Neural cell (in vitro differentiated cells): Measurements from ENCODE around the gene TMEFF2. TPM values are rescaled to one million over a fixed set of nuclear protein-coding genes. Genes with fewer than 3 reads are reported as not detected.

Source experiments
- H2AFZ ChIP-seq: fragments of 200-600, 300-800 bp; sonication (generic), shearing (Covaris generic); 2 replicates; pipeline ENCODE4 v1.6.0; 2014; ENCODE audit warnings: low read depth, mild to moderate bottlenecking, antibody characterized with exemption, low read length, moderate library complexity
- H3F3A ChIP-seq: fragments of 200-600 bp; shearing (Covaris generic); 2 replicates; pipeline ENCODE4 v1.6.1; 2016; ENCODE audit warnings: mild to moderate bottlenecking, moderate library complexity, mixed read lengths, antibody characterized with exemption, low read length; ENCODE audit not compliant: insufficient read depth, poor library complexity, severe bottlenecking
- H3K27ac ChIP-seq: fragments of 200-600, 300-800 bp; sonication (generic), shearing (Covaris generic); 2 replicates; pipeline ENCODE4 v1.5.1; 2014; ENCODE audit warnings: mild to moderate bottlenecking, low read length, moderate library complexity
- H3K27me3 ChIP-seq: fragments of 300-800, 200-600 bp; sonication (generic), shearing (Covaris generic); 2 replicates; pipeline ENCODE4 v1.6.0; 2014; ENCODE audit warnings: mild to moderate bottlenecking, low read depth, low read length, moderate library complexity; ENCODE audit not compliant: insufficient read depth
- H3K36me3 ChIP-seq: fragments of 300-800, 200-600 bp; sonication (generic), shearing (Covaris generic); 2 replicates; pipeline ENCODE4 v1.5.1; 2014; ENCODE audit warnings: mild to moderate bottlenecking, antibody characterized with exemption, low read length, moderate library complexity; ENCODE audit not compliant: insufficient read depth
- H3K4me2 ChIP-seq: fragments of 300-800, 200-600 bp; sonication (generic), shearing (Covaris generic); 2 replicates; pipeline ENCODE4 v1.6.0; 2014; ENCODE audit warnings: mild to moderate bottlenecking, low read length
- H3K4me3 ChIP-seq: fragments of 300-800, 200-600 bp; sonication (generic), shearing (Covaris generic); 2 replicates; pipeline ENCODE4 v1.5.1; 2014; ENCODE audit warnings: mild to moderate bottlenecking, low read length, moderate library complexity
- H3K79me2 ChIP-seq: fragments of 200-600 bp; shearing (Covaris generic); replicated peaks from 2 replicates; pipeline ENCODE4 v1.6.0; 2014; ENCODE audit warnings: mild to moderate bottlenecking, low read length, moderate library complexity; ENCODE audit not compliant: insufficient read depth
- H3K9ac ChIP-seq: fragments of 300-800, 200-600 bp; sonication (generic), shearing (Covaris generic); 2 replicates; pipeline ENCODE4 v1.6.1; 2016; ENCODE audit warnings: mild to moderate bottlenecking, low read length, mixed read lengths
- H3K9me2 ChIP-seq: fragments of 200-600 bp; shearing (Covaris generic); 2 replicates; pipeline ENCODE4 v1.6.1; 2016; ENCODE audit warnings: mild to moderate bottlenecking, low read length, mixed read lengths; ENCODE audit not compliant: insufficient read depth
- H3K9me3 ChIP-seq: fragments of 200-600, 300-800 bp; sonication (generic), shearing (Covaris generic); 2 replicates; pipeline ENCODE4 v1.6.1; 2016; ENCODE audit warnings: mild to moderate bottlenecking, mixed run types, low read length, moderate library complexity, mixed read lengths
- H4K20me1 ChIP-seq: fragments of 200-600 bp; shearing (Covaris generic); 2 replicates; pipeline ENCODE4 v1.6.1; 2016; ENCODE audit warnings: mild to moderate bottlenecking, mixed run types; ENCODE audit not compliant: insufficient read depth
- CTCF ChIP-seq: fragments of 450-650 bp; IDR thresholded peaks from 2 replicates; pipeline ENCODE4 v1.5.1; 2014; ENCODE audit warnings: antibody characterized with exemption, mild to moderate bottlenecking, moderate library complexity; ENCODE audit not compliant: poor library complexity, severe bottlenecking
- EP300 ChIP-seq: fragments of 450-650 bp; conservative IDR thresholded peaks from 2 replicates; pipeline ENCODE4 v1.6.1; 2014; ENCODE audit warnings: antibody characterized with exemption, mild to moderate bottlenecking, moderate library complexity; ENCODE audit not compliant: poor library complexity, severe bottlenecking
- EZH2 ChIP-seq: fragments of 200-600, 300-800 bp; shearing (Covaris generic), sonication (generic); IDR thresholded peaks from 2 replicates; pipeline ENCODE4 v1.6.1; 2014; ENCODE audit warnings: antibody characterized with exemption, low read length, borderline replicate concordance, mild to moderate bottlenecking; ENCODE audit not compliant: insufficient read depth, poor library complexity, severe bottlenecking
- MXI1 ChIP-seq: fragments of 450-650 bp; conservative IDR thresholded peaks from 2 replicates; pipeline ENCODE4 v1.6.1; 2014; ENCODE audit warnings: antibody characterized with exemption, mild to moderate bottlenecking; ENCODE audit not compliant: poor library complexity, severe bottlenecking
- POLR2AphosphoS5 ChIP-seq: IDR thresholded peaks from 2 replicates; pipeline ENCODE4 v1.6.1; 2012
- REST ChIP-seq: IDR thresholded peaks from 2 replicates; pipeline ENCODE4 v1.6.1; 2012; ENCODE audit warnings: borderline replicate concordance
- SMC3 ChIP-seq: fragments of 450-650 bp; conservative IDR thresholded peaks from 2 replicates; pipeline ENCODE4 v1.6.1; 2014; ENCODE audit warnings: antibody characterized with exemption, mild to moderate bottlenecking, moderate library complexity; ENCODE audit not compliant: poor library complexity
- TAF1 ChIP-seq: IDR thresholded peaks from 2 replicates; pipeline ENCODE4 v1.6.1; 2012; ENCODE audit warnings: low read depth
- polyA plus RNA-seq: library from polyadenylated mRNA; depleted of rRNA; stranded (reverse); fragments of >200 nt; gene quantifications from 2 replicates; pipeline ENCODE4 v1.2.3, GENCODE V29; 2014

TMEFF2 gene
- polyA plus RNA-seq, 1 donor from 2014 or later, result 24.6 TPM

DNA sequence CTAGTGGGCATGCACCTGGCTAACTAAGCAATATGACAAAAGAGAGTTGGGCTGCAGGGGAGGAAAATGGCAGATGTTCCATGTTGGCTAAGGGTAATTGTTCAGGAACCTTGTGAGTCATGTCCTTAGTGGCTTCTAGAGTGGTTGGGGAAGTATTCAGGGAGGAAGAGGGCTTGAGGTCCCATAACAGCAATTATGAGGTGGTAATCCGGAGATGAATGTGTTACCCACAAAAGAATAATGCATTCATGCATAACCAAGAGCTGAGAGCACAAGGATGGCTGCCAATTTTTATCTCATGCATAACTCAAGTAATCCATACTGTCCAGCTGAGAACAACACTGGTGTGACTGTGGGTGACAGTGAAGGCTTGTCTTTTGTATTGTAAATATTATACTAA is 42.9 kb downstream of the TMEFF2 start:
- Histone ChIP-seq H3K27me3 (no peaks in the 10 kb centered on the region), H3K4me2 (no peak overlapping the region), H2AFZ (no peak overlapping the region), H3K4me3 (no peak overlapping the region), H3F3A (no peaks in the 10 kb centered on the region), H3K9me2 (no peaks in the 10 kb centered on the region), H4K20me1 (no peaks in the 10 kb centered on the region), H3K9me3 (no peaks in the 10 kb centered on the region), H3K36me3 (no peaks in the 10 kb centered on the region), H3K9ac (no peak overlapping the region), H3K27ac (no peak overlapping the region), H3K79me2 (no peaks in the 10 kb centered on the region)
- no peak for TF ChIP-seq POLR2AphosphoS5
- no peak for TF ChIP-seq MXI1
- no peak for TF ChIP-seq EZH2
- TF ChIP-seq CTCF, result no peak
- no peak for TF ChIP-seq EP300
- TF ChIP-seq REST, result no peak

- H4K20me1 ChIP-seq, result no peaks in the 10 kb centered on the region
- H3K9ac ChIP-seq, result no peak overlapping the region
- no peaks in the 10 kb centered on the region for H3F3A ChIP-seq
- H3K36me3 ChIP-seq, result no peaks in the 10 kb centered on the region
- no peak overlapping the region for H3K27ac ChIP-seq
- no peaks in the 10 kb centered on the region for H3K27me3 ChIP-seq
- H3K4me3 ChIP-seq, result no peak overlapping the region
- no peak overlapping the region for H2AFZ ChIP-seq
- no peaks in the 10 kb centered on the region for H3K9me2 ChIP-seq
- H3K4me2 ChIP-seq, result no peak overlapping the region
- H3K9me3 ChIP-seq, result no peaks in the 10 kb centered on the region
- no peaks in the 10 kb centered on the region for H3K79me2 ChIP-seq
- TF ChIP-seq REST, result no peak
- no peak for TF ChIP-seq TAF1
- TF ChIP-seq MXI1, result no peak
- TF ChIP-seq SMC3, result no peak
- TF ChIP-seq EZH2, result no peak
Observed at GRCh38 chr2:192150166-192150565, 44.6 kb downstream of the TMEFF2 start.
